Trophoblast cell (in vitro differentiated cells and primary cell): ENCODE data around the gene KRAS.

ENCODE experiments used
- DNase-seq, 2 donors: peaks; one replicate each; pipeline ENCODE4 v3.0.0-alpha.2; 2016
- H2AFZ ChIP-seq: 2 replicates; pipeline ENCODE4 v1.6.1; 2013; ENCODE audit warnings: low read length, moderate library complexity, mild to moderate bottlenecking; ENCODE audit not compliant: insufficient read depth, poor library complexity
- H2AK5ac ChIP-seq: 2 replicates; pipeline ENCODE4 v1.6.1; 2013; ENCODE audit warnings: mild to moderate bottlenecking, low read length
- H2BK120ac ChIP-seq: 2 replicates; pipeline ENCODE4 v1.6.1; 2013; ENCODE audit warnings: low read length, mild to moderate bottlenecking, moderate library complexity; ENCODE audit not compliant: insufficient read depth, poor library complexity
- H2BK12ac ChIP-seq: 2 replicates; pipeline ENCODE4 v1.6.1; 2013; ENCODE audit warnings: mild to moderate bottlenecking, low read length, moderate library complexity
- H2BK5ac ChIP-seq: 2 replicates; pipeline ENCODE4 v1.6.1; 2013; ENCODE audit warnings: low read length, low read depth, moderate library complexity, mild to moderate bottlenecking; ENCODE audit not compliant: poor library complexity
- H3K14ac ChIP-seq: 2 replicates; pipeline ENCODE4 v1.6.1; 2013; ENCODE audit warnings: mild to moderate bottlenecking, low read length
- H3K18ac ChIP-seq: 2 replicates; pipeline ENCODE4 v1.6.1; 2013; ENCODE audit warnings: mild to moderate bottlenecking, low read length
- H3K23ac ChIP-seq: 2 replicates; pipeline ENCODE4 v1.6.1; 2013; ENCODE audit warnings: low read length
- H3K27ac ChIP-seq: 2 replicates; pipeline ENCODE4 v1.5.1; 2013; ENCODE audit warnings: low read depth, mild to moderate bottlenecking, inconsistent platforms, low read length, moderate library complexity
- H3K27me3 ChIP-seq: 2 replicates; pipeline ENCODE4 v1.6.1; 2013; ENCODE audit warnings: inconsistent platforms, mild to moderate bottlenecking, low read length, moderate library complexity; ENCODE audit not compliant: insufficient read depth
- H3K36me3 ChIP-seq, 2 experiments: 1 replicate in 1 of 2; 2 replicates in 1 of 2; pipeline ENCODE4 v1.6.1; 2013; ENCODE audit warnings: low read length in 2 of 2, mild to moderate bottlenecking in 2 of 2, moderate library complexity in 1 of 2; ENCODE audit not compliant: insufficient read depth in 2 of 2, control insufficient read depth in 1 of 2
- H3K4ac ChIP-seq: 2 replicates; pipeline ENCODE4 v1.6.1; 2013; ENCODE audit warnings: low read depth, mild to moderate bottlenecking, low read length, moderate library complexity
- H3K4me1 ChIP-seq, 2 experiments: 1 replicate in 1 of 2; 2 replicates in 1 of 2; pipeline ENCODE4 v1.6.1; 2013; ENCODE audit warnings: low read length in 2 of 2, mild to moderate bottlenecking in 2 of 2, moderate library complexity in 1 of 2; ENCODE audit not compliant: insufficient read depth in 2 of 2, control insufficient read depth in 1 of 2
- H3K4me2 ChIP-seq: 2 replicates; pipeline ENCODE4 v1.6.1; 2013; ENCODE audit warnings: inconsistent platforms, mild to moderate bottlenecking, low read length, moderate library complexity
- H3K4me3 ChIP-seq: 2 replicates; pipeline ENCODE4 v1.5.1; 2013; ENCODE audit warnings: mild to moderate bottlenecking, low read depth, low read length, inconsistent platforms
- H3K79me1 ChIP-seq: one replicate; pipeline ENCODE4 v1.6.1; 2013; ENCODE audit warnings: low read length
- H3K79me2 ChIP-seq: 2 replicates; pipeline ENCODE4 v1.6.1; 2013; ENCODE audit warnings: low read length, mild to moderate bottlenecking; ENCODE audit not compliant: control insufficient read depth, insufficient read depth, poor library complexity
- H3K9ac ChIP-seq: 2 replicates; pipeline ENCODE4 v1.6.1; 2013; ENCODE audit warnings: mild to moderate bottlenecking, low read length
- H3K9me3 ChIP-seq: 2 replicates; pipeline ENCODE4 v1.6.1; 2013; ENCODE audit warnings: low read depth, mild to moderate bottlenecking, control low read depth, inconsistent platforms, low read length; ENCODE audit not compliant: insufficient read depth
- H4K12ac ChIP-seq: 2 replicates; pipeline ENCODE4 v1.6.1; 2013; ENCODE audit warnings: low read depth, mild to moderate bottlenecking, low read length, moderate library complexity
- H4K8ac ChIP-seq: 2 replicates; pipeline ENCODE4 v1.6.1; 2013; ENCODE audit warnings: low read depth, mild to moderate bottlenecking, low read length, moderate library complexity
- H4K91ac ChIP-seq: one replicate; pipeline ENCODE4 v1.6.1; 2013; ENCODE audit warnings: low read depth, mild to moderate bottlenecking, low read length, moderate library complexity
- WGBS: extraction: QIAGEN DNeasy Blood & Tissue Kit; methylation state at CpG from one replicate; pipeline ENCODE4 v1.1.7; 2013; ENCODE audit warnings: missing lambda C conversion rate; ENCODE audit not compliant: insufficient read length, insufficient coverage; ENCODE audit errors: extremely low coverage; 5-methylcytosine and 5-hydroxymethylcytosine counted together

The KRAS gene

GRCh38 chr12:25262389-25263074 lies 11.8 kb upstream of the KRAS start:
- Histone ChIP-seq H4K8ac (no peak overlapping the region), H3K14ac (no peak overlapping the region), H3K23ac (no peak overlapping the region), H4K91ac (no peak overlapping the region), H4K12ac (no peak overlapping the region), H3K18ac (no peak overlapping the region), H3K36me3 (no peaks in the 10 kb centered on the region), H2BK12ac (no peak overlapping the region), H3K27me3 (no peaks in the 10 kb centered on the region), H3K4me1 (peaks cover 1 to 2% of the 10 kb centered on the region in 2 experiments), H3K79me1 (peaks cover 1% of the 10 kb centered on the region), H3K4me2 (no peak overlapping the region), H2AFZ (no peak overlapping the region), H2AK5ac (no peak overlapping the region), H3K9me3 (no peaks in the 10 kb centered on the region), H3K4ac (no peak overlapping the region), H2BK120ac (no peak overlapping the region), H3K4me3 (no peak overlapping the region), H3K9ac (no peak overlapping the region), H2BK5ac (no peak overlapping the region), H3K27ac (no peak overlapping the region), H3K79me2 (no peaks in the 10 kb centered on the region)
- no peak for DNase-seq
- no CpG with 5 or more reads among the region's 1 CpG for WGBS

GRCh38 chr12:25257590-25258324 lies 7.0 kb upstream of the KRAS start:
- peaks cover 9 to 16% of the 10 kb centered on the region in 2 experiments for H3K4me1 ChIP-seq
- peaks cover 10% of the 10 kb centered on the region for H3K79me1 ChIP-seq
- no peaks in the 10 kb centered on the region for H3K36me3 ChIP-seq
- H3K4ac ChIP-seq, result no peak overlapping the region
- no peaks in the 10 kb centered on the region for H3K79me2 ChIP-seq
- peak overlapping the region; percentile 76 for H2BK120ac ChIP-seq
- no peak for DNase-seq
- no peak overlapping the region for H3K4me2 ChIP-seq
- H2BK12ac ChIP-seq, result peak overlapping the region; percentile 85
- H4K8ac ChIP-seq, result peak overlapping the region; percentile 11
- no peak overlapping the region for H3K9ac ChIP-seq
- H3K18ac ChIP-seq, result no peak overlapping the region
- no peak overlapping the region for H3K23ac ChIP-seq
- H3K4me3 ChIP-seq, result no peak overlapping the region
- H2AFZ ChIP-seq, result no peak overlapping the region
- H4K91ac ChIP-seq, result peak overlapping the region; percentile 58
- H2AK5ac ChIP-seq, result peak overlapping the region; percentile 31
- no peaks in the 10 kb centered on the region for H3K27me3 ChIP-seq
- no peaks in the 10 kb centered on the region for H3K9me3 ChIP-seq
- peak overlapping the region; percentile 34 for H4K12ac ChIP-seq
- H3K14ac ChIP-seq, result no peak overlapping the region
- H2BK5ac ChIP-seq, result peak overlapping the region; percentile 72
- no CpG with 5 or more reads among the region's 5 CpGs for WGBS
- peak overlapping the region; percentile 76 for H3K27ac ChIP-seq

- Histone ChIP-seq H3K27me3 (no peaks in the 10 kb centered on the region), H3K36me3 (no peaks in the 10 kb centered on the region), H3K23ac (no peak overlapping the region), H3K79me2 (no peaks in the 10 kb centered on the region), H3K9ac (no peak overlapping the region), H3K79me1 (peaks cover 12% of the 10 kb centered on the region), H3K4me3 (no peak overlapping the region), H2BK120ac (no peak overlapping the region), H2AK5ac (no peak overlapping the region), H4K12ac (no peak overlapping the region), H3K4me2 (peak overlapping the region; percentile 47), H3K27ac (peak overlapping the region; percentile 76), H2BK12ac (peak overlapping the region; percentile 63), H3K4me1 (peaks cover 9 to 16% of the 10 kb centered on the region in 2 experiments), H2AFZ (peak overlapping the region; percentile 71), H4K91ac (peak overlapping the region; percentile 11), H4K8ac (peak overlapping the region; percentile 30), H3K9me3 (no peaks in the 10 kb centered on the region), H2BK5ac (peak overlapping the region; percentile 60), H3K18ac (no peak overlapping the region), H3K14ac (no peak overlapping the region), H3K4ac (no peak overlapping the region)
- peak in 1 of 2 donors; percentile 34 for DNase-seq
- WGBS, result no CpG with 5 or more reads among the region's 3 CpGs
These were observed 6.1 kb upstream of the KRAS start for GRCh38 chr12:25256826-25257225.

- Histone ChIP-seq H3K4me3 (no peak overlapping the region), H3K4me1 (peaks cover 9 to 16% of the 10 kb centered on the region in 2 experiments), H3K36me3 (no peaks in the 10 kb centered on the region), H2BK5ac (no peak overlapping the region), H4K8ac (no peak overlapping the region), H2AK5ac (no peak overlapping the region), H2BK120ac (no peak overlapping the region), H3K9me3 (no peaks in the 10 kb centered on the region), H2BK12ac (no peak overlapping the region), H3K4ac (no peak overlapping the region), H3K23ac (no peak overlapping the region), H3K14ac (no peak overlapping the region), H4K12ac (no peak overlapping the region), H3K18ac (no peak overlapping the region), H3K79me1 (peaks cover 15% of the 10 kb centered on the region), H3K9ac (no peak overlapping the region), H4K91ac (no peak overlapping the region), H3K27me3 (no peaks in the 10 kb centered on the region), H3K27ac (no peak overlapping the region), H3K79me2 (no peaks in the 10 kb centered on the region), H3K4me2 (no peak overlapping the region), H2AFZ (no peak overlapping the region)
- no peak for DNase-seq
- WGBS, result no CpG with 5 or more reads among the region's 5 CpGs
These were observed 5.3 kb upstream of the KRAS start for GRCh38 chr12:25256005-25256404.
